Measurements from ENCODE around the gene BEND6. TPM values are rescaled to one million over a fixed set of nuclear protein-coding genes. Genes with fewer than 3 reads are reported as not detected.

The BEND6 gene
- total RNA-seq, 2 experiments from 2014 or later, result not detected

GRCh38 chr6:56947924-56948323 lies 7.0 kb upstream of the BEND6 start:
- intact Hi-C loops (cut with micrococcal nuclease), result no loop called here
- DNase-seq, result no peak
- POLR2A ChIA-PET, result no interaction called here
- H3K27ac Mint-ChIP-seq, result no peak overlapping the region
- H3K27me3 Mint-ChIP-seq, result peaks cover 39% of the 10 kb centered on the region
- no peak overlapping the region for H3K4me3 Mint-ChIP-seq
- no peaks in the 10 kb centered on the region for H3K9me3 Mint-ChIP-seq
- no peaks in the 10 kb centered on the region for H3K36me3 Mint-ChIP-seq
- CTCF ChIA-PET, result no interaction called here
- peaks cover 3% of the 10 kb centered on the region for H3K4me1 Mint-ChIP-seq (ENCODE audit: low read depth)

GRCh38 chr6:56949265-56949664 lies 5.6 kb upstream of the BEND6 start:
- no peak overlapping the region for H3K27ac Mint-ChIP-seq
- CTCF ChIA-PET, result no interaction called here

GRCh38 chr6:56949925-56950495 lies 4.9 kb upstream of the BEND6 start:
- DNase-seq, result no peak
- intact Hi-C loops (cut with micrococcal nuclease), result loop anchor here (5.0 kb wide), 1 partner anchor 137 kb away; no protein-coding TSS in a partner anchor
- Mint-ChIP-seq H3K4me3 (no peak overlapping the region), H3K9me3 (no peaks in the 10 kb centered on the region), H3K27ac (no peak overlapping the region), H3K27me3 (peaks cover 54% of the 10 kb centered on the region), H3K36me3 (no peaks in the 10 kb centered on the region), H3K4me1 (ENCODE audit: low read depth) (peaks cover 16% of the 10 kb centered on the region)
- CTCF ChIA-PET, result no interaction called here
- POLR2A ChIA-PET, result no interaction called here

More at GRCh38 chr6:56949265-56949664, 5.6 kb upstream of the BEND6 start:
- H3K4me1 Mint-ChIP-seq (ENCODE audit: low read depth), result peaks cover 15% of the 10 kb centered on the region
- intact Hi-C loops (cut with micrococcal nuclease), result no loop called here
- H3K9me3 Mint-ChIP-seq, result no peaks in the 10 kb centered on the region
- POLR2A ChIA-PET, result no interaction called here
- DNase-seq, result no peak
- no peak overlapping the region for H3K4me3 Mint-ChIP-seq
- H3K27me3 Mint-ChIP-seq, result peaks cover 53% of the 10 kb centered on the region
- H3K36me3 Mint-ChIP-seq, result no peaks in the 10 kb centered on the region

GRCh38 chr6:56951049-56951831 lies 3.7 kb upstream of the BEND6 start:
- H3K27me3 Mint-ChIP-seq, result peaks cover 57% of the 10 kb centered on the region
- H3K9me3 Mint-ChIP-seq, result no peaks in the 10 kb centered on the region
- intact Hi-C loops (cut with micrococcal nuclease), result loop anchor here (5.0 kb wide), 1 partner anchor 136 kb away; no protein-coding TSS in a partner anchor
- POLR2A ChIA-PET, result no interaction called here
- peaks cover 21% of the 10 kb centered on the region for H3K4me1 Mint-ChIP-seq (ENCODE audit: low read depth)
- no peak for DNase-seq
- H3K36me3 Mint-ChIP-seq, result no peaks in the 10 kb centered on the region
- no peak overlapping the region for H3K4me3 Mint-ChIP-seq
- no peak overlapping the region for H3K27ac Mint-ChIP-seq
- CTCF ChIA-PET, result interaction anchor here (1.2 kb wide), 1 partner anchor 49 kb away, joined by 6 read pairs; no protein-coding TSS in a partner anchor

- Mint-ChIP-seq H3K9me3 (no peaks in the 10 kb centered on the region), H3K4me1 (ENCODE audit: low read depth) (peaks cover 21% of the 10 kb centered on the region), H3K36me3 (no peaks in the 10 kb centered on the region), H3K4me3 (peak overlapping the region; percentile 82), H3K27me3 (peaks cover 54% of the 10 kb centered on the region), H3K27ac (no peak overlapping the region)
- intact Hi-C loops (cut with micrococcal nuclease), result loop anchor here (2.0 to 5.0 kb wide), 5 partner anchors 67 to 313 kb away; partner anchors contain the start of genes BAG2 and RAB23
- peak; percentile 15 for DNase-seq
- ChIA-PET POLR2A (interaction anchor here (1.5 kb wide), 1 partner anchor 253 kb away, joined by 3 read pairs; no protein-coding TSS in a partner anchor), CTCF (interaction anchor here (0.6 to 1.0 kb wide), 3 partner anchors 13 to 51 kb away, joined by 3 to 4 read pairs (median 4); no protein-coding TSS in a partner anchor)
Observed at GRCh38 chr6:56953597-56954402, 1.1 kb upstream of the BEND6 start.

- H3K4me3 Mint-ChIP-seq, result peak overlapping the region; percentile 72
- peaks cover 45% of the 10 kb centered on the region for H3K27me3 Mint-ChIP-seq
Observed at GRCh38 chr6:56955171-56956155, 556 bp downstream of the BEND6 start.

GRCh38 chr6:56956491-56956890 lies 1.6 kb downstream of the BEND6 start:
- ChIA-PET POLR2A (no interaction called here), CTCF (interaction anchor here (1.8 kb wide), 1 partner anchor 54 kb away, joined by 13 read pairs; no protein-coding TSS in a partner anchor)
- Mint-ChIP-seq H3K4me3 (no peak overlapping the region), H3K36me3 (no peaks in the 10 kb centered on the region), H3K27me3 (peaks cover 42% of the 10 kb centered on the region), H3K27ac (no peak overlapping the region), H3K4me1 (ENCODE audit: low read depth) (peaks cover 18% of the 10 kb centered on the region), H3K9me3 (no peaks in the 10 kb centered on the region)
- DNase-seq, result no peak
- intact Hi-C loops (cut with micrococcal nuclease), result no loop called here

More at GRCh38 chr6:56955171-56956155, 556 bp downstream of the BEND6 start:
- CTCF ChIA-PET, result interaction anchor here (0.7 to 1.8 kb wide), 11 partner anchors 12 to 362 kb away, joined by 3 to 13 read pairs (median 4); partner anchors contain the start of gene PRIM2
- no peaks in the 10 kb centered on the region for H3K36me3 Mint-ChIP-seq
- H3K4me1 Mint-ChIP-seq (ENCODE audit: low read depth), result peaks cover 21% of the 10 kb centered on the region
- peak; percentile 81 for DNase-seq
- POLR2A ChIA-PET, result no interaction called here
- H3K27ac Mint-ChIP-seq, result no peak overlapping the region
- H3K9me3 Mint-ChIP-seq, result no peaks in the 10 kb centered on the region
- intact Hi-C loops (cut with micrococcal nuclease), result loop anchor here (1.0 to 2.0 kb wide), 7 partner anchors 51 to 361 kb away; partner anchors contain the start of genes BAG2, KIAA1586 and RAB23

GRCh38 chr6:56957856-56958255 lies 2.9 kb downstream of the BEND6 start:
- H3K9me3 Mint-ChIP-seq, result no peaks in the 10 kb centered on the region
- CTCF ChIA-PET, result interaction anchor here (1.1 kb wide), 1 partner anchor 53 kb away, joined by 4 read pairs; no protein-coding TSS in a partner anchor

GRCh38 chr6:56958481-56958880 lies 3.6 kb downstream of the BEND6 start:
- POLR2A ChIA-PET, result no interaction called here
- intact Hi-C loops (cut with micrococcal nuclease), result no loop called here
- Mint-ChIP-seq H3K27me3 (peaks cover 30% of the 10 kb centered on the region), H3K4me1 (ENCODE audit: low read depth) (peaks cover 14% of the 10 kb centered on the region), H3K27ac (no peak overlapping the region), H3K9me3 (no peaks in the 10 kb centered on the region), H3K36me3 (no peaks in the 10 kb centered on the region), H3K4me3 (no peak overlapping the region)
- DNase-seq, result no peak
- CTCF ChIA-PET, result interaction anchor here (1.1 kb wide), 1 partner anchor 54 kb away, joined by 4 read pairs; no protein-coding TSS in a partner anchor

More at GRCh38 chr6:56957856-56958255, 2.9 kb downstream of the BEND6 start:
- Mint-ChIP-seq H3K4me1 (ENCODE audit: low read depth) (peaks cover 18% of the 10 kb centered on the region), H3K27ac (no peak overlapping the region), H3K36me3 (no peaks in the 10 kb centered on the region), H3K4me3 (no peak overlapping the region), H3K27me3 (peaks cover 34% of the 10 kb centered on the region)
- DNase-seq, result no peak
- POLR2A ChIA-PET, result no interaction called here
- intact Hi-C loops (cut with micrococcal nuclease), result no loop called here

- Mint-ChIP-seq H3K4me3 (no peak overlapping the region), H3K27me3 (peaks cover 24% of the 10 kb centered on the region), H3K27ac (no peak overlapping the region), H3K9me3 (no peaks in the 10 kb centered on the region), H3K36me3 (no peaks in the 10 kb centered on the region), H3K4me1 (ENCODE audit: low read depth) (peaks cover 7% of the 10 kb centered on the region)
- CTCF ChIA-PET, result interaction anchor here (0.9 to 1.2 kb wide), 3 partner anchors 55 to 357 kb away, joined by 3 to 4 read pairs (median 4); no protein-coding TSS in a partner anchor
- intact Hi-C loops (cut with micrococcal nuclease), result no loop called here
- DNase-seq, result no peak
- POLR2A ChIA-PET, result no interaction called here
Observed at GRCh38 chr6:56959094-56959493, 4.2 kb downstream of the BEND6 start.

GRCh38 chr6:56959938-56960337 lies 5.0 kb downstream of the BEND6 start:
- Mint-ChIP-seq H3K27me3 (peaks cover 21% of the 10 kb centered on the region), H3K27ac (no peak overlapping the region), H3K9me3 (no peaks in the 10 kb centered on the region), H3K4me3 (no peak overlapping the region), H3K4me1 (ENCODE audit: low read depth) (peaks cover 5% of the 10 kb centered on the region), H3K36me3 (no peaks in the 10 kb centered on the region)
- ChIA-PET CTCF (interaction anchor here (0.9 to 2.0 kb wide), 4 partner anchors 56 to 356 kb away, joined by 3 to 8 read pairs (median 4); no protein-coding TSS in a partner anchor), POLR2A (no interaction called here)
- no peak for DNase-seq
- intact Hi-C loops (cut with micrococcal nuclease), result no loop called here
